Astrocyte (in vitro differentiated cells and primary cell): ENCODE data around the gene LTC4S. TPM values are rescaled to one million over a fixed set of nuclear protein-coding genes. Genes with fewer than 3 reads are reported as not detected.

Source experiments
- DNase-seq: peaks from one replicate; pipeline ENCODE4 v3.0.0-alpha.2; 2010; ENCODE audit warnings: low read depth
- FAIRE-seq: peaks from 2 replicates; lab custom pipeline; 2011; peaks lifted over from hg19 to GRCh38; lab: Jason Lieb, UNC
- H2AFZ ChIP-seq: 2 replicates; pipeline ENCODE4 v1.6.0; 2012; ENCODE audit warnings: low read depth, low read length, inconsistent platforms
- H3K27ac ChIP-seq: 2 replicates; pipeline ENCODE4 v1.5.1; 2011; ENCODE audit warnings: low read depth, low read length, inconsistent platforms
- H3K27me3 ChIP-seq: 2 replicates; pipeline ENCODE4 v1.6.0; 2011; ENCODE audit warnings: low read length, inconsistent platforms; ENCODE audit not compliant: insufficient read depth
- H3K36me3 ChIP-seq: 2 replicates; pipeline ENCODE4 v1.5.1; 2011; ENCODE audit warnings: low read length, inconsistent platforms; ENCODE audit not compliant: insufficient read depth
- H3K4me1 ChIP-seq: 2 replicates; pipeline ENCODE4 v1.5.1; 2011; ENCODE audit warnings: low read length, inconsistent platforms; ENCODE audit not compliant: insufficient read depth
- H3K4me2 ChIP-seq: 2 replicates; pipeline ENCODE4 v1.6.0; 2012; ENCODE audit warnings: low read length, inconsistent platforms
- H3K4me3 ChIP-seq: 2 replicates; pipeline ENCODE4 v1.5.1; 2011; ENCODE audit warnings: low read depth, mild to moderate bottlenecking, low read length, inconsistent platforms; ENCODE audit not compliant: insufficient read depth
- H3K79me2 ChIP-seq: 2 replicates; pipeline ENCODE4 v1.6.0; 2012; ENCODE audit warnings: mild to moderate bottlenecking, low read length, inconsistent platforms; ENCODE audit not compliant: insufficient read depth
- H3K9ac ChIP-seq: 2 replicates; pipeline ENCODE4 v1.6.0; 2012; ENCODE audit warnings: mild to moderate bottlenecking, low read length, inconsistent platforms
- H3K9me3 ChIP-seq: 2 replicates; pipeline ENCODE4 v1.5.1; 2012; ENCODE audit warnings: low read depth, mild to moderate bottlenecking, low read length, inconsistent platforms; ENCODE audit not compliant: insufficient read depth
- H4K20me1 ChIP-seq: 2 replicates; pipeline ENCODE4 v1.6.0; 2012; ENCODE audit warnings: low read length, inconsistent platforms; ENCODE audit not compliant: insufficient read depth
- H3K27ac Mint-ChIP-seq: one replicate; pipeline ENCODE4 v1.8.0; 2021; ENCODE audit warnings: mild to moderate bottlenecking, mixed read lengths; ENCODE audit not compliant: unreplicated experiment
- H3K27me3 Mint-ChIP-seq: one replicate; pipeline ENCODE4 v1.8.0; 2021; ENCODE audit warnings: low read depth, mixed read lengths; ENCODE audit not compliant: unreplicated experiment
- H3K36me3 Mint-ChIP-seq: one replicate; pipeline ENCODE4 v1.8.0; 2021; ENCODE audit warnings: low read depth, mixed read lengths; ENCODE audit not compliant: unreplicated experiment
- H3K4me1 Mint-ChIP-seq: one replicate; pipeline ENCODE4 v1.8.0; 2021; ENCODE audit warnings: low read depth, mixed read lengths; ENCODE audit not compliant: unreplicated experiment
- H3K4me3 Mint-ChIP-seq: one replicate; pipeline ENCODE4 v1.8.0; 2021; ENCODE audit warnings: mild to moderate bottlenecking, moderate library complexity, mixed read lengths; ENCODE audit not compliant: unreplicated experiment
- H3K9me3 Mint-ChIP-seq: one replicate; pipeline ENCODE4 v1.8.0; 2021; ENCODE audit warnings: mild to moderate bottlenecking, mixed read lengths; ENCODE audit not compliant: unreplicated experiment
- CTCF ChIP-seq: IDR thresholded peaks from 2 replicates; pipeline ENCODE4 v1.5.1; 2011; ENCODE audit warnings: low read depth, mild to moderate bottlenecking, inconsistent platforms, low read length, moderate library complexity; ENCODE audit not compliant: insufficient read depth
- EZH2 ChIP-seq: IDR thresholded peaks from 2 replicates; pipeline ENCODE4 v1.6.1; 2012; ENCODE audit warnings: mild to moderate bottlenecking, low read length, inconsistent platforms; ENCODE audit not compliant: insufficient read depth
- microRNA-seq: library from miRNA; unstranded; fragments of <30 nt; microRNA quantifications from one replicate; pipeline ENCODE4 v1.2.0, GENCODE V29; 2020
- total RNA-seq: library from RNA; stranded (reverse); gene quantifications from 2 replicates; pipeline ENCODE4 v1.2.1, GENCODE V29; 2021

The LTC4S gene
- total RNA-seq, 1 donor from 2014 or later: 1.3 TPM

- TF ChIP-seq CTCF (no peak), EZH2 (no peak)
- DNase-seq (no peak), FAIRE-seq (no peak)
- no peak overlapping the region for H3K27ac ChIP-seq
- peaks cover 3% of the 10 kb centered on the region for H3K9me3 ChIP-seq
- H3K79me2 ChIP-seq: no peaks in the 10 kb centered on the region
- no peak overlapping the region for H3K4me3 ChIP-seq
- Mint-ChIP-seq H3K27me3 (no peaks in the 10 kb centered on the region), H3K4me1 (peaks cover 4% of the 10 kb centered on the region), H3K36me3 (peaks cover 51% of the 10 kb centered on the region), H3K4me3 (no peak overlapping the region), H3K27ac (no peak overlapping the region), H3K9me3 (peaks cover 10% of the 10 kb centered on the region)
- H3K36me3 ChIP-seq: peaks cover 14% of the 10 kb centered on the region
- no peak overlapping the region for H3K4me2 ChIP-seq
- H3K4me1 ChIP-seq: no peaks in the 10 kb centered on the region
- H2AFZ ChIP-seq: no peak overlapping the region
- no peaks in the 10 kb centered on the region for H3K27me3 ChIP-seq
- H3K9ac ChIP-seq: no peak overlapping the region
- H4K20me1 ChIP-seq: peaks cover 16% of the 10 kb centered on the region
These were observed 47.8 kb downstream of the LTC4S start for GRCh38 chr5:179841621-179842020.

Small RNA genes lying within 50 kb of the gene (microRNA-seq; reads per million reads assigned to microRNA genes)
- gene MIR1229: 61.0 reads per million, percentile 60 among the genes with 10 or more reads in this experiment

Other genes with a start within 250 kb of the LTC4S start
- 26.3 and 34.1 TPM in 2 replicates for gene RUFY1, start 243.4 kb upstream of the LTC4S start, total RNA-seq
- gene HNRNPH1, start 170.3 kb upstream of the LTC4S start, total RNA-seq: 349 and 458 TPM in 2 replicates
- gene CBY3, start 113.0 kb upstream of the LTC4S start, total RNA-seq: not detected in 2 replicates
- gene CANX, start 95.0 kb upstream of the LTC4S start, total RNA-seq: 792 and 828 TPM in 2 replicates
- 24.7 and 26.0 TPM in 2 replicates for gene MAML1, start 61.2 kb upstream of the LTC4S start, total RNA-seq
- 179 and 193 TPM in 2 replicates for gene MGAT4B, start 12.9 kb downstream of the LTC4S start, total RNA-seq
- 215 and 262 TPM in 2 replicates for gene SQSTM1, start 26.9 kb downstream of the LTC4S start, total RNA-seq
- gene MRNIP, start 64.8 kb downstream of the LTC4S start, total RNA-seq: 19.9 and 20.7 TPM in 2 replicates
- gene TBC1D9B, start 113.9 kb downstream of the LTC4S start, total RNA-seq: 85.1 and 89.9 TPM in 2 replicates